HK-2 (cell line): ENCODE measurements around the gene NCKAP1.

Source experiments
- DNase-seq: peaks from one replicate; pipeline ENCODE4 v3.0.0-alpha.2; 2018; ENCODE audit not compliant: unreplicated experiment

NCKAP1 gene

DNA sequence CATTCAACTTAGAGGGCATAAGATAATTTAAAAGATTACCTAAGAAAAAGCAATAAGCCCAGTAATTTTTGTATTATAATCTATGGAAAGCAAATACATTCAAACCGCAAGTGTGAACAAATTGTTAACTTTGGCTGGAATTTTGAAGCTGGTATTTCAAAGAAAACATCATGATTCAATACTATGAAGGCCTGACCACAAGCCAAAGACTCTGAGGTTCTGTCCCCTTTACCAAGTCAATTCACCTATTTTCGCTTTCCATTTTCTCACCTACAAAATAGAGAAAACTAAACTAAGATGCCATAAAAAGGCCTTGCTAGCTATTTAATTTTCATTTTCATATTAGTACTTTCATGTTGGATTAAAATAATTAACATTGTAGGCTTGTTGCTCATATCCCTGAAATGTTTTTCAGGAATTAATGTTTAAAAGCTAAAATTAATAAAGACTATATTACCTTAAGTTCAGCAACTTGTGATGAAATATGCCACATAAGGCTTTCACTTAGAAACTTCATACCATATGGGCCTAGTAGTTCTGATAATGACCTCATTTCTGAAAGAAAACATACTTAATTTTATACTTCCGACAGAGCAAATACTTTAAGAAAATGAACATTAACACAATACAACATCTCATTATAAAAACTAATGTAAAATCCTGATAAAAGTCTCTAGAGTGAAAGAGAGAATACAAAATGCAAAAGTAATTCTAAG lies 86.2 kb downstream of the NCKAP1 start:
- DNase-seq: no peak

- no peak for DNase-seq
Measured at GRCh38 chr2:182950546-182950945, 87.7 kb downstream of the NCKAP1 start.

GRCh38 chr2:182949572-182950189 lies 88.6 kb downstream of the NCKAP1 start:
- DNase-seq: peak; percentile 56

- no peak for DNase-seq
Measured at GRCh38 chr2:182949052-182949451, 89.2 kb downstream of the NCKAP1 start.

GRCh38 chr2:182946958-182947369 lies 91.3 kb downstream of the NCKAP1 start:
- DNase-seq: no peak

DNA sequence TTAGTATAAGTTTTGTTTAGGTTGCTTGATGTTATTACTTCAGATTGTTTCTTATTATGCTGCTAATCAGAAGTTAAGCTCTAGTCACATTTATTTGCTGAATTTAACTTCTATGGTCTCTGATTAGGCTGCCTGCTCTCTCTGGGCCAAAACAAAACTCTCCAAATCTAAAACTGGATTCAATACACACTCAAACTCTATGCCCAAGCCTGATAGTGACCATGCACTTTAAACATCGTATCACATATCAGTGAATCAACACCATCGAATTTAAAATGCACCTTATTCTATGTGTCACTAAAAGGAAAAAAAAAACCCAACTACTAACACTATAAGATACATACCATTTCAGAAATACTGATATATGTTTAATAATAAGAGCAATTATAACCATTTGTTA lies 94.9 kb downstream of the NCKAP1 start:
- no peak for DNase-seq

- DNase-seq: no peak
Measured at GRCh38 chr2:182942756-182943155, 95.5 kb downstream of the NCKAP1 start.

DNA sequence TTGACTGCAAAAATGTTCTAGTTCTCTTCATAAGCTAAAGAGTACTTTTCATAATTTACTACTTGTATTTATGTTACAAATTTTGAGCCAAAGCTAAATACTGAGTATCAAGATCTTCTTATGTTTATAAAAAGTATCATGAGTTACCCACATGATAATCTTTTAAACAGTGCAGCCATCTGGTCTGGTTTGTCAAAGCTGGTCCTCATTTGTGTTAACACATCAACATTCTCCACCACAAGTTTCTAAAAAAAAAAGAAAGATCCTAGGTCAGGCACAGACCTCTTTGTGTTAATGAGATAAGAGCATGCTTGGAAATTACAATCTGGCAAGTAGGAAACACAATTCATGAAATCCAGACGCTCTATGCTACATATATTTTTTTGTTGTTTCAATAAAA lies 96.3 kb downstream of the NCKAP1 start:
- no peak for DNase-seq

DNA sequence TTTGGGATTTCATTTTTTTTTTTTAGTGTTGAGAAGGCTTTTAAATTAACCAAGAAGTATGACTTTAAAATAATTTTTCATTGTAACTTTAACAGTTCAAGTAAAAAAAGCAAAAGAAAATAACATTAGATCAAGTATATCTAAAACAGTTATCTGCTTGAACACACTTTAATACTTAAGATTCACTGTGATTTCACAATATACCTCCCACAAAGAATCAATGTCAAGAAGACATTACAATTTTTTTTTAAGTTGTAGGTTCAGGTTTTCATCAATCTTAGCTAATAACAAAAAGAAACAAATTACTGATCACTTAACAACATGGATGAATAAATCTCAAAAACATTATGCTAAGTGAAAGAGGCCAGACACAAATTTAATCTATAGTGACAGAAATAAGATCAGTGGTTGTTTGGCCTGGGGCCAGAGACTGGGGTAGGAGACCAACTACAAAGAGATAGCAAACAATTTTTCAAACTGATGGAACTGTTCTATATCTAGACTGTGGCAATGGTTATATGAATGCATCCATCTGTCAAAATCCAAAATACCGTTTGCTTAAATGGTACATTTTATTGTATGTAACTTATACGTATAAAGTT lies 97.0 kb downstream of the NCKAP1 start:
- DNase-seq: no peak

- no peak for DNase-seq
Measured at GRCh38 chr2:182937870-182938269, 100.4 kb downstream of the NCKAP1 start.

DNA sequence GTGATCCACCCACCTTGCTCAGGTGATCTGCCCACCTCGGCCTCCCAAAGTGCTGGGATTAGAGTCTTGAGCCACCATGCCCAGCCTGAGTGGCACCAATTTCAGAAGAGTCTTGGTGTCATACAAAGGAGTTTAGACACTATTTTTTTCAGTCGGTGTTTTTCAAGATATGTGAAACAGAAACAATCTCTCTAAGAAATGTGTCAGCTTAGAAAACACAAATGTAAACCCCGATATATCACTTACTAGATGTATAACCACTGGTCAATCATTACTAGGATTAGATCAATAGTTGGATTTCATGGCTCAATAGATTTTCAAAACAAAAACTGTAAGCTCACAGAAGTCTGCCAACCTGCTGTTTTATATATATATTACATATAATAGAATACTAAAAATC lies 104.6 kb downstream of the NCKAP1 start:
- DNase-seq: no peak

GRCh38 chr2:182929972-182930371 lies 108.3 kb downstream of the NCKAP1 start:
- no peak for DNase-seq

- DNase-seq: no peak
Measured at GRCh38 chr2:182924306-182924705, 114.0 kb downstream of the NCKAP1 start.

GRCh38 chr2:182921234-182921633 lies 117.0 kb downstream of the NCKAP1 start:
- no peak for DNase-seq

DNA sequence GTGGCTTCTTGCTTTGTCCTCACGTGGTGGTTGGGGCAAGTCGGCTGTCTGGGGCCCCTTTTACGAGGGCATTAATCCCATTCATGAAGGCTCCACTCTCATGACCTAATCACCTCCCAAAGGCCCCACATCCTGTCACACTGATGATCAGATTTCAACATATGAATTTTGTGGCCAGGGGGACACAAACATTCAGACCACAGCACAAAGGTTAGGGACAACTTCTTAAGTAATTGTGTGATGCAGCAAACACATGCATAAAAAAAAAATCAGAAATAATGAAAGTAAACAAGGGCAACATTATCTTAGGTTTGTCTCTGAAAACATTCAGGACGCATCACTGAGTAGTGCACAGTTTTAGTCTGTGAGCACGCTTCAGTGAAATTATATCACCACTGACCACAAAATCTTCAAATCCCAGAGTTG lies 117.6 kb downstream of the NCKAP1 start:
- DNase-seq: no peak

DNA sequence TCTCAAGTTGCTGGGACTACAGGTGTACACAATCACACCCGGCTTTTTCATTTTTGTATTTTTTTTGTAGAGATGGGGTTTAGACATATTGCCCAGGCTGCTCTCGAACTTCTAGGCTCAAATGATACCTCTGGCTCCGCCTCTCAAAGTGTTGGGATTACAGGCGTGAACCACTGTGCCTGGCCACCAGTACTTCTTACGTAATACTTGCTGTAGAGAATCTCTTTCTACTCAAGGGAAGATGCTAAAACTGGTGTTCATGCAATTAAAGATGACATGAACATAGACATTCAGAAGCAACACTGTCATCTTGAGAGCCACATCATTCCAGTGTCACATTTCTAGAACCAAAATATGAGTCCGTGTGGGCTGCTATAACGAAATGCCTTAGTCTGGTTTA lies 118.2 kb downstream of the NCKAP1 start:
- no peak for DNase-seq

DNA sequence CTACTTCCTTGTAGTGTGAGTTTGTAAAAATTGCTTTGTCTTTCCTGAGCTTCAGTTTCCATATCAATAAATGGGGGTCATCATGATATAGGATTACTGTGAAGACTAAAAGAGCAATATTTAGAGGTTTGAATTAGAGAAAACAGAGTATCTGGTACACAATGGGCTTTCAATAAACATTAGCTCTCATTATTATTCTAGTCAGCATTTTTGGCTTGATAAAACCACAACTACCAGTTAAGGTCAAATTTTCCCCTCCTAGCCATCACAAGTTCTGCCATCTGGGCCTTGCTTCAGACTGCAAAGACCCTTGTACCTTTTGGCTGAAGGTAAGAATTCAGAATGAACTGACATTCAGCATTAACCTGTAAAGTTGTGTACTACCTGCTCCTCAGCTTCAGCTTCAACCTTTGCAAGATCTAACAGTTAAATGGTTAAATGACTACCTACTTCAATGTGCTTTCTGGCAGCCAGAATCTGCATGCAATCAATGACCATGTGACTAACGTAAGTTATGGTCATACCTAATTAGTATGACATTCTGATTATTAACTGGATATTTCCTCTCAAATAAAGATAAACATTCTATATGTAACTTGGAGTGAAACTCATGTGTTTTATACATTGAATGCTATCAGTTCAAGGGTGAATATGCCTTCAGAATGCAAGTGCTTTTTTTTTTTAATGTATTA lies 119.2 kb downstream of the NCKAP1 start:
- DNase-seq: no peak

DNA sequence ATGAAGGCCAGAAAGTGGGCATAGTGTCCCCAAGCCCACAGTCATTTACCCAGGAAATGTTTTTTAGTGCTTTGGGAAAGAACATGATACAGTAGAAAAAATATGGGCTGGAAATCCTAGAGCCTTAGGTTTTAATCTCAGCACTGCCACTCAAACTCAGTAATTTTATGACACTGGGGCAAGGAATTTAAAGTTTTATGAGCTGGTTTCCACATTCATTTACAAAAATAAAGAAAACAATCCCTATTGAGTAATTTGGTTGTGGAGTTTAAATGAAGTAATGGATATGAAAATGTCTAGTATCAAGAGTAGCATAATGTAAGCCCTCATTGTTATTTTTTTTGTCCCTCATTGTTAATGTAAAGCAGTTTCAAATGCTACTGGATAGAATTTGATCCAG lies 120.3 kb downstream of the NCKAP1 start:
- DNase-seq: no peak

- DNase-seq: no peak
Measured at GRCh38 chr2:182916417-182916816, 121.8 kb downstream of the NCKAP1 start.

- peak; percentile 25 for DNase-seq
Measured at GRCh38 chr2:182915369-182916326, 122.6 kb downstream of the NCKAP1 start.

GRCh38 chr2:182914852-182915251 lies 123.4 kb downstream of the NCKAP1 start:
- DNase-seq: no peak
